Stimulated activated CD4-positive, alpha-beta T cell treated with anti-CD3 and anti-CD28 coated beads, TNF-alpha, amount 100 ng/mL, for 4 hours (primary cell): ENCODE data around the gene APOO.
"Not testable (repeated sequence)": the region's sequence is repeated elsewhere in the genome, so short reads cannot be mapped to it uniquely, and the experiment has no call there.

Source experiments
- DNase-seq, 3 experiments: peaks; one replicate each; pipeline ENCODE4 v3.0.0-alpha.2; 2020; ENCODE audit warnings: low read depth in 3 of 3

Gene APOO

GRCh38 chrX:23904096-23904495 is 3.6 kb downstream of the APOO start:
- DNase-seq: no peak

GRCh38 chrX:23902419-23902818 is 5.3 kb downstream of the APOO start:
- DNase-seq: no peak

DNA sequence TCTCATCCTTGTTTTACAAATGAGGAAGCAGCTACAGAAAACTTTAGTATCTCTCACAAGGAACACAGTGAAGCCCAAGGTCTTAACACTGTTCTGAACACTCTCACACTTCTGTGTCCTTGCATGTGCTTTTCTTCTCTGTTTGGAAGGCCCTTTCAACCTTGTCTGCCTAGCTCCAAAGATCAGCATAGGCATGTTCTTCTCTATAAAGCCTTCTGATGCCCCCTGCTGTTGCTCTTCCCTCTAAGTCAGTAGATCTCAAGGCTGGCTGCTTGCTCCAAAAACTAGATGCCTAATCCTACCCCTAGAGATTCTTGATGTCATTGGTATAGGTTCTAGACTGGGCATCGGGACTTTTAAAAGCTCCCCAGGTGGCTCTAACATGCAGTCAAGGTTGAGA is 5.9 kb downstream of the APOO start:
- no peak for DNase-seq

DNA sequence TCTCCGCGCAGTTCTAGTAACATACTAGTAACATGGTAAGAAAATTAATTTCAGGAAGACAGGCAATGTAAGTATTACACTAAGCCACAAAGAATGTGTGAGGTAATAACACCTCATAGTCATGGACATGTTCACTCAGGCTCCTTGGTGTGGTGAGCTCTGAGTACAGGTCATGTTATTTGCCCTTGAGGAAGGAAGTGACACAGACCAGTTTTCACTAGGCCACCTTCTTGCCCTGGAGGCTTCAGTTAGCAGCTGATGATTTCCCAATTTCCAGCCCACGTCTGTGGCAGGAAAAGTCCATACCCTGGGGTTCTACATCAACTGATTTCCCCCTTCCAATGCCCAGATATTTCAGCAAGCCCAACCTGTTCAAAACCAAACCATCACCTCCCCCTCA is 6.7 kb downstream of the APOO start:
- no peak for DNase-seq

DNA sequence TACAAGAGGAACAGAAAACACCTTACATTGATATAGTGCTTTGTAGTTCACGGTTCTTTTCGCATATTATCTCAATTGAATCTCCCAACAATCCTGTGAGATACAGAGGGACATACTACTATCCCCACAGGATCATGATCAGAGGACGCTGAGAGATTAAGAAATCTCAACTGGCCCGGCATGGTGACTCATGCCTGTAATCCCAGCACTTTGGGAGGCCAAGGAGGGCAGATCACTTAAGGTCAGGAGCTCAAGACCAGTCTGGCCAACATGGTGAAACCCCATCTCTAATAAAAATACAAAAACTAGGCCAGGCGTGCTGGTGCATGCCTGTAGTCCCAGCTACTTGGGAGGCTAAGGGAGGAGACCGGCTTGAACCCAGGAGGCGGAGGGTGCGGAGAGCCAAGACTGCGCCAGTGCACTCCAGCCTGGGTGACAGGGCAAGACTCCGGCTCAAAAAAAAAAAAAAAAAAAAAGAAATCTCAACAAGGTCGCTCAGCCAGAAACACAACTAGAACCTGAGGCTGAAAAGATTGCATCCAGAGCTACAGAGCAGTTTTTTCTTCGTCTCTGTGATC is 7.4 kb downstream of the APOO start:
- DNase-seq: no peak

- no peak for DNase-seq
Observed at GRCh38 chrX:23898412-23898959, 9.3 kb downstream of the APOO start.

GRCh38 chrX:23896981-23897380 is 10.8 kb downstream of the APOO start:
- DNase-seq: no peak

DNA sequence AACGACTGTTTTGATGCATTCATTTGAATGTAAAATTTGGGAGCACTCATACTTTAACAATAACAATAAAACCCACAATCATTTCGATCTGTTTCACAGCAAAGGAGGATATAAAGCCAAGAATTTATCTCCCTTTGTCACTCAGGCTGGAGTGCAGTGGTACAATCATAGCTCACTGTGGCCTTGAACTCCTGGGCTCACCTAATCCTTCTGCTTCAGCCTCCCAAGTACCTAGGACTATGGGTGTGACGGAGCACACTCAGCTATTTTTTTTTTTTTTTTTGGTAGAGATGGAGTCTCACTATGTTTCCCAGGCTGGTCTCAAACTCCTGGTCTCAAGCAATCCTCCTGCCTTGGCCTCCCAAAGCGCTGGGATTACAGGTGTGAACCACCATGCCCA is 11.2 kb downstream of the APOO start:
- DNase-seq: not testable (repeated sequence)

DNA sequence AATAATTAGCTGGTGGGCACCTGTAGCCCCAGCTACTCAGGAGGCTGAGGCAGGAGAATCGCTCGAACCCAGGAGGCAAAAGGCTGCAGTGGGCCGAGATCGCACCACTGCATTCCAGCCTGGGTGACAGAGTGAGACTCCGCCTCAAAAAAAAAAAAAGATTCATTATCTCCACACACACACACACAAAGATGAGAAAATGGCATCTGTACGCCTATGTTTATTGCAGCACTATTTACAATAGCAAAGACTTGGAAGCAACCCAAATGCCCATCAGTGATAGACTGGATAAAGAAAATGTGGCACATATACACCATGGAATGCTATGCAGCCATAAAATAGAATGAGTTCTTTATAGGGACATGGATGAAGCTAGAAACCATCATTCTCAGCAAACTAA is 12.7 kb downstream of the APOO start:
- not testable (repeated sequence) for DNase-seq

DNA sequence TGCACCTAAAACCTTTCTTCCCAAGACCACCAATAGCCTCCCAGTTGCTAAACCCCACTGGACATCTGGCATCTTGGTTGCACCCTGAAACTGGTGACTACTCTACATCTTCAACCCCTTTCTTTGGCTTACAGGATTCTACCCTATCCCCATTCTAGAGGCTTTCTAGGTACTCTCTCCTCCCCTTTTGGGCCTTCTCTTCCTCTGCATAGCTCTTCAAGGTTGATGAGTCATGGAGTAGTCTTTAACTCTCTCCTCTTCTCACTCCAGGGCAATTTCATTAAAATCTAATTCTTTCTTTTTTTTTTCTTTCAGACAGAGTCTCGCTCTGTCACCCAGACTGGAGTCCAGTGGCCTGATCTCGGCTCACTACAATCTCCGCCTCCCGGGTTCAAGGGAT is 16.8 kb downstream of the APOO start:
- DNase-seq: no peak

GRCh38 chrX:23888887-23889501 is 18.7 kb downstream of the APOO start:
- DNase-seq: no peak

- no peak for DNase-seq
Observed at GRCh38 chrX:23887918-23888317, 19.8 kb downstream of the APOO start.

DNA sequence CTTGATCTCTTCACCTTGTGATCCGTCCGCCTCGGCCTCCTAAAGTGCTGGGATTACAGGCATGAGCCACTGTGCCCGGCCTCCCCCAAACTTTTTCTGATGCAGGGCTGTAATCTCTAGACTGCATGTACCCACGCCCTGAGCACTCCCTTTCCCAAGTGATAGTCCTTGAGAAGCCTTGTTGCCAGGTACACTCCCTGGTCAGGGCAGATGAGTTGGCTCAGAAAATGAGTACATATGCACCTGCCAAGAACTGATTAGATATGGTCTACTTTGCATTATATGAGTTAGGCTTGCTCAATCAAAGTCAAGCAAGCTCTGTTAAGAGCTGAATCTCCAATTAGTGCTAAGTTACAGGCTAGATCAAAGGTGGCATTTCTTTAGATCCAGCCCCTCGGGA is 20.3 kb downstream of the APOO start:
- no peak for DNase-seq

DNA sequence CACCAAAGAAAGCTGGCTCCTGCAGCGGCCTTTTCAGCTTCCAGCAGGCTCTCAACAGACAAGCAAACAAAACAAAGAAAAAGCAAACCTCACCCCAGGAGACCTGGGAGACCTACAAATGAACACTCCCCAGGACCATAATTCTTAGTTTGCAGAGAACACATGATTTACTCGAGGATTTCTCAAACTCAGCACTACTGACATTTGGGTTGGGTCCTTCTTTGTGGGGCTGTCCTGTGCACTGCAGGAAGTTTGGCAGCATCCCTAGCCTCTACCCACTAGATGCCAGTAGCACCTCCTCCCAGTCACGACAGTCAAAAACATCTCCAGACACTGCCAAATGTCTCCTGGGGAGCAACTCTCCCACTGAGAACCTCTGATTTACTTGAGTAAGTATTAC is 21.9 kb downstream of the APOO start:
- DNase-seq: no peak

DNA sequence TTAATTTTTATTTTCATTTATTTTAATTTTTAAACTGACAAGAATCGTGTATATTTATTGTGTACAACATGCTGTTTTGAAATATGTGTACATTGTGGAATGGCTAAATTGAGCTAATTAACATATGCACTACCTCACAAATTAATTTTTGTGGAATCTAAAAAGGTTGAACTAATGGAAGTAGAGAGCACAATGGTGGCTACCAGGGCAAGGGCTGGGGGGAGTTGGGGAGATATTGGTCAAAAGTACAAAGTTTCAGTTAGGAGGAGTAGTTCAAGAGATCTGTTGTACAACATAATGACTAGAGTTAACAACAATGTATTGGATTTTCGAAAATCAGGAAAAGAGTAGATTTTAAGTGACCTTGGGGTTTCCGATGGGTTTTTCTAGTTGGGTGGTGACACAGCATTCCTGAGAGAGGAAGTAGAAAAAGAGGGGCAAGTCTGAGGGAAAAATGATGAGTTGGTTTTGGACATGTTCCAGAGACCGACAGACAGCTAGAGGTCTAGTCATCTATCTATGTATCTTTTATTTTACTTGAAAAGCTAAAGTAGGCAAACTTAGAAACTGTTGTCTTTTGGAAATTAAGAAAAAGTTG is 23.2 kb downstream of the APOO start:
- no peak for DNase-seq

DNA sequence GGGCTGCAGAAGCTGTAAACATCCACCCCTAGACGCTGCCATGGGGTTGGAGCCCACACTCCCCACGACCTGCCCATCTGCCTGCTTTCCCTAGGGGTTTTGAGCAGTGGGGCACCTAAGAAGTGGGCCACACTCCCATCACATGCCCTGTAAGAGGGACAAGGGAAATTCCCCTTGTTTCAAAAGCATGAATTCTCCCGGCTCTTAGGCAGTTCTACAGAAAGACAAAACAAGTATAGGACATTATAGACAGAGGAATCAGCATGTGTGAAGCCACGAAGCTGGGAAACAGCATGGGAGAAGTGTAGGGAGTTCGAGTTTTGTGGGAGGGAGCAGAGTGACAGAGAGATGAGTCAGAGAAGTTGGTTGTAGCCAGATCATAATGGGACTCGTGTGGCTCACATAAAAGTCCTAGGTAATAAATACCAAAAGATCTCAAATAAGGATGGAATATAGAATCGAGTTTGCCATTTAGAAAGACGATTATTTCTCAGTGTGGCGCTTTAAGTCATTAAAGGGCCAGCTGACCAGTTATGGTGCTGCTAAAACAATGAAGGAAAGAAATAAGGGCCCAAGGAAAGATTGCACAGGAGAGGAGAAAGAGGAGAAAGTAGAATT is 23.9 kb downstream of the APOO start:
- no peak for DNase-seq

- no peak for DNase-seq
Observed at GRCh38 chrX:23879380-23880090, 28.2 kb downstream of the APOO start.

DNA sequence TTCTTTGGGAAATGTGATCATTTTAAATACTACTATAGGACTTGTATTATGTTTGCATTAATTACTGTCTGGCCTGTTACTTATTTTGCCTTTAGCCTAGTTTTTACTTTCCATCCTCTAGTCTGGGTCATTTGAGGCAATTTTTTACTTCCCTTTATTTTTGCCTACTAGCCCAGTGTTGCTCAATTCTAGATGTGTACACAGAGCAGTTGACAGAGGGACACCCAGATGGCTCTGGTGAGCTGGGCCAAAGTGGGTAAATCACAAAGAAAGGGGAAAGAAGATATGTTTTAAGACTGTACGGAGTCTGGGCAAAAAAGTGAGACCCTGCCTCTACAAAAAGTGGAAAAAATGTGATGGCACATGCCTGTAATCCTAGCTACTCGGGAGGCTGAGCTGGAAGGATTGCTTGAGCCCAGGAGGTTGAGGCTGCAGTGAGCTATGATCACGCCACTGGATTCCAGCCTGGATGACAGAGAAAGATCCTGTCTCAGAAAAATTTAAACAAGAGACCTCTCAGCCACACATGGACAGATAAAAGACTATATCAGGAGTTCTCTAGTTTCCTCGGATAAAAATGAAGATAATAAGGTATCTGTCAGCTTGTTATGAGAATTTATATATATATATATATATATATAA is 35.7 kb downstream of the APOO start:
- no peak for DNase-seq

- DNase-seq: no peak
Observed at GRCh38 chrX:23870041-23870440, 37.7 kb downstream of the APOO start.

GRCh38 chrX:23864742-23865326 is 42.9 kb downstream of the APOO start:
- no peak for DNase-seq

GRCh38 chrX:23861952-23862351 is 45.8 kb downstream of the APOO start:
- not testable (repeated sequence) for DNase-seq
